T-helper 1 cell treated with Interleukin-12 subunit alpha and Interleukin-12 subunit beta and Interleukin-4 antibody, amounts not matched to agents 30 ng/mL and 1 ng/mL, for 36 hours (primary cell): ENCODE data around the gene RGSL1. TPM values are rescaled to one million over a fixed set of nuclear protein-coding genes. Genes with fewer than 3 reads are reported as not detected.
"Not testable (repeated sequence)": the region's sequence is repeated elsewhere in the genome, so short reads cannot be mapped to it uniquely, and the experiment has no call there.

ENCODE experiments used
- intact Hi-C: fragments of 100-400 bp; cut with micrococcal nuclease; formaldehyde crosslinking; loops from one replicate; pipeline ENCODE4 v1.15.1; 2024
- total RNA-seq: library from RNA; stranded (reverse); gene quantifications from 2 replicates; pipeline ENCODE4 v1.2.3, GENCODE V29; 2022

RGSL1 gene
- total RNA-seq, 1 donor from 2014 or later: not detected

DNA sequence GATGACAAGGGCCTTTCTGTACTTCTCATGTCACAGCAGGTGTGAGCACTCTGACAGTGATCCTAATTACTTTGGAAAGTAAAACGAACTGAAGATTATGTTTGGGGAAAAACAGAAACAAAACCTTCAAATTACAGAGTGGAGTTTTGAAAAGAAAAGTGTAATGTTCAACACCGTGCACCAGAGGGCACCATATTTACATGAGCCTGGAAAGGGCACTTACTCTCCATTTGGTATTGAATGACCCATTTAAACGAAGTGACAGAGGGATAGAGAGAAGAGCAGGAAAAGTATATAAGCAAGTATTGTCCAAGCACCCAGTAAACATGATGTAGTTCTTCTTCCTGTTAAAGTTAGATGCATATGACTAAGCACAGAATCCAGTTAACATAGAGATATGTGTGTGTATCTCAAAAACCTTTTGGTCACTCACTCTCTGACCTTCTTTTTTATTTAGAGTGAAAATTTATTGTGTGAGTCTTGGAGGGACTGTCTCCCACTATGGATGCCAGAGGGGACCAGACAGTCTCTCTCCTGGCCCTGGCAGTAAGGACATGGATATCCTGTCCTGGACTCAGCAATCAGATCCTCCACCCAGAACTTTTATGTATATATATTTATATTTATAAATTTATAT, 3.8 kb upstream of the RGSL1 start:
- intact Hi-C loops: loop anchor here (1.0 to 2.0 kb wide), 6 partner anchors 143 to 393 kb away; partner anchors contain the start of genes DHX9, NPL and RNASEL

DNA sequence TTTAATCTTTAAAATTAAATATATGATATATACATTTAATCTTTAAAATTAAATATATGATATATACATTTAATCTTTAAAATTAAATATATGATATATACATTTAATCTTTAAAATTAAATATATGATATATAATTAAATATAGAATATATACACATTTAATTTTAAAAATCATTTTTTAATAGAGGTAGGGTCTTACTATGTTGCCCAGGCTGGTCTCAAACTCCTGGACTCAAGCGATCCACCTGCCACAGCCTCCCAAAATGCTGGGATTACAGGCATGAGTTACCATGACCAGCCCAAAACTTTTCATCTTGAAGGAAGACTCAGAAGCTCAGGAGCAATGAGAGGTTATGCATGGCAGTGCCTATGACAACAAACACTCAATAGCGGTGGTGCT, 2.8 kb upstream of the RGSL1 start:
- intact Hi-C loops: loop anchor here (2.0 kb wide), 2 partner anchors 142 to 392 kb away; partner anchors contain the start of genes DHX9 and RNASEL

DNA sequence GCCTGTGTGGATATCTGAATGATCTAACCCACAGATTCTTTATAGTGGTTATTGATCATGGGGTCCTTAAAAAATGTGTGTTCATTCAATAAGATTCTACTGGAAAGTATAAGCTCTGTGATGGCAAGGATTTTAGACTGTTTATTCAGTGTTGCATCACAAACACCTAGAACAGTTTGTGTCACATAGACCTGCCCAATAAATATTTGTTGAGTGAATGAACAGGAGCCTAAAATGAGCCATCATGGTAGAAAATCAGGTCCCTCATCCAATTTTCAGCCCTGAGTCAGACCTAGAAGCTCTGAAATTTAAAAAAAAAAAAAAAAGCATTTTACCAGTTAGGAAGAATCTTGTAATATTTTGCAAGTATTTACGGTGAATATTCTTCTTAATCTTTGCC, 2.3 kb upstream of the RGSL1 start:
- intact Hi-C loops: loop anchor here (2.0 kb wide), 2 partner anchors 141 to 391 kb away; partner anchors contain the start of genes DHX9 and RNASEL

DNA sequence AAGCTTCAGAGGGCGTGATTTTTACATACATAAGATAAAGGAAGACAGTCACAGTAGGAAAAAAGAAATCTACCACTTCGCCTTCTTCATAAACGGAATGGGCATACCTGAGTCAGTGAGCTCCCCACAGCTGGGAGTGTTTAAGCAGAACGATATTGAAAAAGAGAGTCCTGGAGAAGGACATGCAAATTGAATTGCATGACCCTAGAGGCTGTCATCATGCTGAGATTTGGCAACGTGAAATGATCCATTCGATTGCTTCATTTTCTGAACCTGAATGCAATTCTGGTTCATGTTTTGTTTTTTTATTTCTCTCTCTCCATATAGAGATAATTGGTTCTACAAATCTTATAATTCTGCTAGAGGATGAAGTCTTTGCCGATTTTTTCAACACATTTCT, 3.7 kb downstream of the RGSL1 start:
- intact Hi-C loops: no loop called here

DNA sequence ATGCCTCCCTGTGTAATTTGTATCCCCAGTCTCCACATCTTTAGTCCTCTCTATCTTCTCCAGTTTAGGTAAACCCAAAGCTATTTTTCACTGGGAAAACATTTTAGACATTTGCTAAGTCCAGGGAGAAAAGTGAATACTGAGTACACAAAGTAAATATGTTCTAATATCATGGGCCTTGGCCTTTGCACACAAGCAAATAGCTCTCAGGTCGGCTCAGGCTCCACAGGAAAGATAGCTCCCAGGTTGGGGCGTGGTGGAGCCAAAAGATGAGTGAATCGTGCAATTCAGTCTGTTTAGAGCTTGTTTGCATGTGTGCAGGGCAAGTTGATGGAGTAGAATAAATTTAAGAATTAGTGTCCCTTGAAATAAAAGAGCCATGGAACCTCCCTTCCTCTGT, 7.9 kb downstream of the RGSL1 start:
- intact Hi-C loops: no loop called here

DNA sequence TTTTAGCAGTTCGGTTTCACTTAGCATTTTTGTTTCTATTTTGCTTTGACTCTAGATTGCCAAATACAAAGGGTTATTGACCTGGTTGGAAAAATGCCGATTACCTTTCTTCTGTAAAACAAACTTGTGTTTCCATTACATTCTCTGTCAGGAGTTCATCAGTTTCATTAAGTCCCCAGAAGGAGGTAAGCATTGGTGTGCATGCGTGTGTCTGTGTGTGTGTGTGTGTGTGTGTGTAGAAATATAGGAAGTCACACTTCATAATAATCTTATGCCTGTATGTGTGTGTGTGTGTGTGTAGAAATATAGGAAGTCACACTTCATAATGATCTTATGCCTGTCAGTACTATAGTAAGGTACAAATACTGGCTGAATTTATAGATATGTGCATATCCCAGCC, 10.0 kb downstream of the RGSL1 start:
- intact Hi-C loops: no loop called here

DNA sequence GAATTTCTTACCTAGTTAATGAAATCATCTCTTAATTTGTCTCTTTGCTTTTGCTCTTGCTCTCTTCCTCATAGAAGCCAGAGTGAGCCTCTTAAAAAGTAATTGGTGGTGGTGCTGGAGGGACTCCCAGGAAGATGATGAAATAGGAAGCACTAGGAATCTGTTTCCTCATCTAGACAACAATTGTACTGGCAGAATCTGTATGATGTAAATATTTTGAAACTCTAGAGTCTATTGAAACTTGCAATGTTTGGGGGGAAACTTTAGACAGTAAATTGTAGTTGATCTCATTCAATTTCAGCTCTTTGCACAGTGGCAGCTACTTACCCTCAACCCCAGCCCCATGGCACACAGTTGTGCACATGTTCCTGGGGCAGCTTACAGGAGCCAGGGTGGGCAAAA, 10.6 kb downstream of the RGSL1 start:
- intact Hi-C loops: no loop called here

GRCh38 chr1:182473556-182473955, 23.6 kb downstream of the RGSL1 start:
- intact Hi-C loops: no loop called here

DNA sequence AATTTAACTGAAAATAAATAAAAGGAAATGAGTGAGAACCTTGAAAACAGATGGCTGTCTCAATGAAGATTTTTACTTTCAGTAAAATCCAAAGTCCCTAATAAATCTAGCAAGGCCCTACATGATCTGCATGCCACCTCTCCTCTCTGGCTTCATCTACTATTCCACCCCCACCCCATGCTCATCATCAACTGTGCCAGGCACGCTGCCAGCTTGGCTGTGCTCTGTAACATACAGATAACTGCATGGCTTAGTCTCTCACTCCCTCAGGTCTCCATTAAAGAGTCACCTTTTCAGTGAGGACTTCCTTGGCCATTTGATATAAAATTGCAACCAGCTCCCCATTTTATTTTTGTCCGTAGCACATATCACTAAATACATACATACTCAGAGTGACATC, 26.7 kb downstream of the RGSL1 start:
- intact Hi-C loops: no loop called here

DNA sequence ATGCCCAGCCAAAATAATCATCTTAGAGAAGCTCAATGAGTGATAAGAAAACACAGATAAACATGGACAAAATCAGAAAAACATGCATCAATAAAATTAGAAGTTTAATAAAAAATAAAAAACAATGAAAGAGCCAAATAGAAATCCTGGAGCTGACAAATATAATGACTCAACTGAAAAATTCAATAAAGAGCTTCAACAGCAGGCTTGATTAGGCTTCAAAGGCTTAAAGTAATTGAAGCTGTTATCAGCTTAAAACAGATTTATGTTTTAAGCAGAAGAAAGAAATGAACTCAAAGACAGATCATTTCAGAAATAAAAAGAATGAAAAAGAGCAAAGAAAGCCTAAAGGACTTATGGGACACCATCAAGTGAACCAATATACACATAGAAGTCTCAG, 28.3 kb downstream of the RGSL1 start:
- intact Hi-C loops: no loop called here

GRCh38 chr1:182484067-182484466, 34.1 kb downstream of the RGSL1 start:
- intact Hi-C loops: no loop called here

- intact Hi-C loops: no loop called here
Observed at GRCh38 chr1:182484531-182485257, 34.7 kb downstream of the RGSL1 start.

GRCh38 chr1:182485861-182486260, 35.9 kb downstream of the RGSL1 start:
- intact Hi-C loops: no loop called here

GRCh38 chr1:182488803-182489202, 38.9 kb downstream of the RGSL1 start:
- intact Hi-C loops: no loop called here

DNA sequence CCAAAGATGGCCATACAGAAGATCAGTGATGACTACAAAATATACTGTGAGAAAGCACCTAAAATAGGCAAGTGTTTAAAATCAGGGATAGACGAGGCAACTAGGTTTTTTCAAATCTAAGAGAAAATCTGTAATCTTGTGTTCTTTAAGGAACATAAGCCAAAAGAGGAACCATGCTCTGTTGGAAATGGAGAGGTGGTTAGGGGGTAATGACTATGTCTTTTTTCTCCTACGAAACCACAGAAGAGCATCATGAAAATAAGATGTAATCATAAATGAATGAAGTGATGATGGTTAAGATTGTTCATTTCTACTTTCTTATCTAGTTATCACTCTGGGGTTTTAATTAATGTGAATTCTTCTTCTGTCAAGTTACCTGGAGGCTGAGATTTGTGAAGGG, 43.1 kb downstream of the RGSL1 start:
- intact Hi-C loops: no loop called here

DNA sequence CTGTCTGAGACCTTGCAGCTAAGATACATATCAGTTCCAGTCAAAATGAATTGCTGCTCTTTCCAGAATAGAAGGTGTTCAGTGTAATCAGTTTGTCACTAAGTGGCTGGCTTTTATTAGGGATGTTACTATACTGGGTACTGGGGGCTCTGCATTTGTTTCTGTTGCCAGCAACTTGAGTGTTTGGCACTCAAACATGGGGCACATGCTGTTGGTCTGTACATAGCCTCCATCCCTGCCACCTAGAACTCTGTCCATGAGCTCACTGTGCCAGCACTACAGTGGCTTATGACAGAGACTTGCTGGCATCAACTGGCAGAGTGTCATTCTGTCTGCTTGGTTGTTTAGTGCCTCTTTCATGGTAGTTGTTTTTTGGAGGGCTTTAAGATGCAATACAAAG, 45.1 kb downstream of the RGSL1 start:
- intact Hi-C loops: no loop called here

DNA sequence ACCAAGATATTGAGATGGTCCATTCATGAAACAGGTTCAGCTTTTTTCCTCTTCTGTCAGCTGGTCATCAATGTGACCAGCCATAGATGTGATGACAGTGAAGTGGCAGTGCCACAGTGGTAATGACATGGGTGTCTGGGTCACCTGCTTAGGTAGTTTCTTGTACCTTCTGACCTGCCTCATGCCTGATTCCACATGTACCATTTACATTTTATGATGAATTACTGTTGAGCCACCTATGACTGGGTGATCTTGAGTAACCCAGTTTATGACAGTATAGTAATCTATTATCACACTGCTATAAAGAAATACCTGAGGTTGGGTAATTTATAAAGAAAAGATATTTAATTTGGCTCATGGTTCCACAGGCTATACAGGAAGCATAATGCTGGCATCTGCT, 45.7 kb downstream of the RGSL1 start:
- intact Hi-C loops: no loop called here

DNA sequence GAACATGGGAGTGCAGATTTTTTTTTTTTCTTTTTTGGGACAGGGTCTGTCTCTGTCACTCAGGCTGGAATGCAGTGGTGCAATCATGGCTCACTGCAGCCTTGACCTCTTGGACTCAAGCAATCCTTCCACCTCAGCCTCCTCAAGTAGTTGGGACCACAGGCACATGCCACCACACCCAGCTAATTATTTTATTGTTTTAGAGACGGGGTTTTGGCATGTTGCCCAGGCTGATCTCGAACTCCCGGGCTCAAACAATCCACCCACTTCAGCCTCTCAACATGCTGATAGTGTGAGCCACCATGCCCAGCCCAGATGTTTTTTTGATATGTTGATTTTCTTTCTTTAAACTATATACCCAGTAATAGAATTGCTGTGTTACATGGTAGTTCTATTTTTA, 57.7 kb downstream of the RGSL1 start:
- intact Hi-C loops: no loop called here

DNA sequence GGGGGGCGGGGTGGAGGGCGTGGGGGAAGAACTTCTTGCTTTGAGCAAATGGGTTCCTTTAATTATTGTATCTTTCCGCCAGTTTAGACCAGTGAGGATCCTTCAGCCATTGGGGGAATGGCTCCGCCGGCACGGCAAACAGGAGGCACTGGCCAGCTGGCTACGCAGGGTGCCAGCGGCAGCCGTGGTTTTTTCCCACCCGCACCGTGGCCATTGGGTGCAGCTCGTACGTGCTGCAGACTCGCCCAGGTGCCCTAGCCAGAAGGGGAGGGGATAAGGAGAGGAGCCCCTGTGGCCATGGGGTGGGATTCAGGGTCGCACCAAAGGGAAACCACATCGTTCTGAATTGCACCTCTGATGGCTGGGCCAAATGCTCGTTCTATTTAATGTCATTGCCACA, 65.6 kb downstream of the RGSL1 start:
- intact Hi-C loops: no loop called here

DNA sequence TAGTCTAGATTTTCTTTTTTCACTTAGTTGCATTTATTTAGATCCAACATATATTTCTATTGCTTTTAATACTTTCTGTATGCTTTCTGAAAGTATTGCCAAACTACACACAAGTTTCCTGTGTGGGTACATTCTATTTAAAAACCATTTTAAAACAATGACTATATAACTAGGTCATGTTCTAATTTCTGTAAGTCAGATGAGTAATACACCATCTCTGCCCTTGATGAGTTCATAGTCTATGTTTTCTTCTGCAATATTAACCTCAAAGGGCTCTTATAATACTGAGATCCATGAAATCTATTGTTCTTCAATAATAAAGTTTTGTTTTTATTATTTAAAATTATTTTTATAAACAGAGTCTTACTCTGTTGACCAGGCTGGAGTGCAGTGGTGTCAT, 70.8 kb downstream of the RGSL1 start:
- intact Hi-C loops: no loop called here

GRCh38 chr1:182525342-182525741, 75.4 kb downstream of the RGSL1 start:
- intact Hi-C loops: no loop called here

- intact Hi-C loops: no loop called here
Observed at GRCh38 chr1:182527680-182528079, 77.7 kb downstream of the RGSL1 start.

GRCh38 chr1:182528206-182528605, 78.3 kb downstream of the RGSL1 start:
- intact Hi-C loops: not testable (repeated sequence)
